Measurements from ENCODE around the gene RSAD1. TPM values are rescaled to one million over a fixed set of nuclear protein-coding genes. Genes with fewer than 3 reads are reported as not detected.

RSAD1 gene
- total RNA-seq, 1 experiment from 2014 or later = 33.9 TPM

Other genes starting within 250 kb of the RSAD1 start
- 0.52 and 1.4 TPM in 2 replicates for gene TMEM92, start 204.4 kb upstream of the RSAD1 start, total RNA-seq (2014; rRNA removed; shearing (Covaris generic))
- 19.6 and 21.0 TPM in 2 replicates for gene XYLT2, start 132.7 kb upstream of the RSAD1 start, total RNA-seq (2014; rRNA removed; shearing (Covaris generic))
- 61.6 and 66.7 TPM in 2 replicates for gene MRPL27, start 105.7 kb upstream of the RSAD1 start, total RNA-seq (2014; rRNA removed; shearing (Covaris generic))
- 8.4 and 14.1 TPM in 2 replicates for gene EME1, start 105.6 kb upstream of the RSAD1 start, total RNA-seq (2014; rRNA removed; shearing (Covaris generic))
- gene LRRC59, start 81.3 kb upstream of the RSAD1 start, total RNA-seq (2014; rRNA removed; shearing (Covaris generic)) = 165 and 175 TPM in 2 replicates
- gene ACSF2, start 52.6 kb upstream of the RSAD1 start, total RNA-seq (2014; rRNA removed; shearing (Covaris generic)) = 10.4 and 11.7 TPM in 2 replicates
- gene CHAD, start 10.0 kb upstream of the RSAD1 start, total RNA-seq (2014; rRNA removed; shearing (Covaris generic)) = not detected in 2 replicates
- gene MYCBPAP, start 29.6 kb downstream of the RSAD1 start, total RNA-seq (2014; rRNA removed; shearing (Covaris generic)) = 0.89 and 1.0 TPM in 2 replicates
- gene EPN3, start 53.9 kb downstream of the RSAD1 start, total RNA-seq (2014; rRNA removed; shearing (Covaris generic)) = 0.02 TPM in 1 of 2 replicates, not detected in the other
- gene SPATA20, start 68.3 kb downstream of the RSAD1 start, total RNA-seq (2014; rRNA removed; shearing (Covaris generic)) = 73.6 and 82.8 TPM in 2 replicates
- gene CACNA1G, start 81.9 kb downstream of the RSAD1 start, total RNA-seq (2014; rRNA removed; shearing (Covaris generic)) = 0.06 and 0.07 TPM in 2 replicates
- gene ABCC3, start 156.0 kb downstream of the RSAD1 start, total RNA-seq (2014; rRNA removed; shearing (Covaris generic)) = 74.8 and 93.3 TPM in 2 replicates
- gene ANKRD40, start 229.1 kb downstream of the RSAD1 start, total RNA-seq (2014; rRNA removed; shearing (Covaris generic)) = 48.4 and 54.5 TPM in 2 replicates
- 41.6 and 62.2 TPM in 2 replicates for gene LUC7L3, start 240.7 kb downstream of the RSAD1 start, total RNA-seq (2014; rRNA removed; shearing (Covaris generic))

Measured in NCI-H460 (cell line).